CD8-positive, alpha-beta memory T cell (primary cell): ENCODE measurements around the gene CWC27. TPM values are rescaled to one million over a fixed set of nuclear protein-coding genes. Genes with fewer than 3 reads are reported as not detected.

ENCODE experiments used
- CTCF ChIA-PET: fragments of 350-600 bp; sonication (Branson Sonifier 250); formaldehyde crosslinking; loops from one replicate; lab custom pipeline; 2021; ENCODE audit warnings: antibody characterized with exemption; lab: Charles Lee
- POLR2A ChIA-PET: fragments of 350-600 bp; sonication (Branson Sonifier 250); formaldehyde crosslinking; loops from one replicate; lab custom pipeline; 2021; ENCODE audit warnings: antibody characterized with exemption; lab: Charles Lee
- DNase-seq, 5 donors: peaks; one replicate each; pipeline versions ENCODE4 v3.0.0 to v3.0.0-alpha.2; 2020 to 2022; ENCODE audit warnings: mixed read lengths in 1 of 5
- H3K27ac ChIP-seq: one replicate; pipeline ENCODE4 v1.7.0; 2013; ENCODE audit warnings: low read depth, mild to moderate bottlenecking, low read length, moderate library complexity
- H3K27me3 ChIP-seq: 2 replicates; pipeline ENCODE4 v1.7.0; 2013; ENCODE audit warnings: low read length, mild to moderate bottlenecking; ENCODE audit not compliant: insufficient read depth, poor library complexity, severe bottlenecking
- H3K36me3 ChIP-seq: 2 replicates; pipeline ENCODE4 v1.7.0; 2013; ENCODE audit warnings: mild to moderate bottlenecking, low read length, moderate library complexity; ENCODE audit not compliant: insufficient read depth
- H3K4me1 ChIP-seq: 2 replicates; pipeline ENCODE4 v1.7.0; 2013; ENCODE audit warnings: mild to moderate bottlenecking, low read length, moderate library complexity; ENCODE audit not compliant: insufficient read depth
- H3K4me3 ChIP-seq: 2 replicates; pipeline ENCODE4 v1.7.0; 2013; ENCODE audit warnings: mild to moderate bottlenecking, low read length
- H3K9me3 ChIP-seq: 2 replicates; pipeline ENCODE4 v1.7.0; 2013; ENCODE audit warnings: mild to moderate bottlenecking, low read length
- H3K27ac Mint-ChIP-seq, 8 donors: one replicate each; pipeline ENCODE4 v1.8.0; 2020 to 2021; ENCODE audit warnings: mixed read lengths in 8 of 8, mild to moderate bottlenecking in 6 of 8, inconsistent platforms in 3 of 8, moderate library complexity in 3 of 8
- H3K27me3 Mint-ChIP-seq, 2 donors: one replicate each; pipeline ENCODE4 v1.8.0; 2020 to 2021; ENCODE audit warnings: mixed read lengths in 2 of 2, mild to moderate bottlenecking in 1 of 2, moderate library complexity in 1 of 2
- H3K36me3 Mint-ChIP-seq, 3 donors: one replicate each; pipeline ENCODE4 v1.8.0; 2020 to 2021; ENCODE audit warnings: mixed read lengths in 3 of 3, inconsistent platforms in 1 of 3, mild to moderate bottlenecking in 1 of 3
- H3K4me1 Mint-ChIP-seq, 3 donors: one replicate each; pipeline ENCODE4 v1.8.0; 2020 to 2021; ENCODE audit warnings: mixed read lengths in 3 of 3, inconsistent platforms in 1 of 3, mild to moderate bottlenecking in 1 of 3
- H3K4me3 Mint-ChIP-seq, 7 donors: one replicate each; pipeline ENCODE4 v1.8.0; 2020 to 2021; ENCODE audit warnings: mixed read lengths in 7 of 7, mild to moderate bottlenecking in 6 of 7, moderate library complexity in 4 of 7, inconsistent platforms in 2 of 7
- H3K9me3 Mint-ChIP-seq, 5 donors: one replicate each; pipeline ENCODE4 v1.8.0; 2020 to 2022; ENCODE audit warnings: mixed read lengths in 5 of 5, mild to moderate bottlenecking in 3 of 5, moderate library complexity in 2 of 5, inconsistent platforms in 1 of 5
- polyA plus RNA-seq: library from polyadenylated mRNA; unstranded; fragments of 300-500 nt; fragmentation: Illumina TruSeq; gene quantifications from one replicate; pipeline ENCODE4 v1.2.3, GENCODE V29; 2021
- total RNA-seq, 2 experiments: library from RNA; stranded (reverse); gene quantifications; one replicate each; pipeline ENCODE4 v1.2.3, GENCODE V29; 2021

Gene CWC27
- total and polyA plus RNA-seq, 3 experiments from 2014 or later = 32.8 to 38.0 (median 36.3) TPM

- POLR2A ChIA-PET = no interaction called here
- H3K27ac Mint-ChIP-seq = no peak overlapping the region
- no peak overlapping the region for H3K4me3 Mint-ChIP-seq
- no peak overlapping the region for H3K27ac ChIP-seq
- H3K9me3 Mint-ChIP-seq = peaks cover 13 to 21% (median 16%) of the 10 kb centered on the region in 5 donors
- no peaks in the 10 kb centered on the region for H3K27me3 Mint-ChIP-seq
- H3K4me3 ChIP-seq = no peak overlapping the region
- CTCF ChIA-PET = no interaction called here
- H3K4me1 Mint-ChIP-seq = no peaks in the 10 kb centered on the region
- no peaks in the 10 kb centered on the region for H3K4me1 ChIP-seq
- no peaks in the 10 kb centered on the region for H3K27me3 ChIP-seq
- H3K9me3 ChIP-seq = peaks cover 18% of the 10 kb centered on the region
- DNase-seq = no peak
- H3K36me3 Mint-ChIP-seq = peaks cover 26 to 66% (median 57%) of the 10 kb centered on the region in 3 donors
- H3K36me3 ChIP-seq = peaks cover 5% of the 10 kb centered on the region
These were observed 72.2 kb downstream of the CWC27 start for GRCh38 chr5:64840958-64841357.

GRCh38 chr5:64853777-64854176 is 85.0 kb downstream of the CWC27 start:
- Mint-ChIP-seq H3K4me3 (no peak overlapping the region), H3K36me3 (peaks cover 10 to 12% (median 11%) of the 10 kb centered on the region in 3 donors), H3K27ac (no peak overlapping the region), H3K4me1 (no peaks in the 10 kb centered on the region), H3K9me3 (no peaks in the 10 kb centered on the region), H3K27me3 (no peaks in the 10 kb centered on the region)
- ChIA-PET POLR2A (no interaction called here), CTCF (no interaction called here)
- no peak for DNase-seq
- H3K4me1 ChIP-seq = no peaks in the 10 kb centered on the region
- no peaks in the 10 kb centered on the region for H3K9me3 ChIP-seq
- H3K27me3 ChIP-seq = no peaks in the 10 kb centered on the region
- no peak overlapping the region for H3K27ac ChIP-seq
- no peaks in the 10 kb centered on the region for H3K36me3 ChIP-seq
- no peak overlapping the region for H3K4me3 ChIP-seq

- no peaks in the 10 kb centered on the region for H3K27me3 Mint-ChIP-seq
- no peaks in the 10 kb centered on the region for H3K4me1 ChIP-seq
These were observed 86.1 kb downstream of the CWC27 start for GRCh38 chr5:64854855-64855254.

GRCh38 chr5:64859881-64860280 is 91.2 kb downstream of the CWC27 start:
- no peaks in the 10 kb centered on the region for H3K27me3 Mint-ChIP-seq
- no peak for DNase-seq
- H3K36me3 ChIP-seq = no peaks in the 10 kb centered on the region
- H3K27me3 ChIP-seq = no peaks in the 10 kb centered on the region
- H3K9me3 Mint-ChIP-seq = no peaks in the 10 kb centered on the region
- no peak overlapping the region for H3K27ac ChIP-seq
- H3K36me3 Mint-ChIP-seq = peaks cover 4 to 8% (median 8%) of the 10 kb centered on the region in 3 donors
- ChIA-PET CTCF (no interaction called here), POLR2A (no interaction called here)
- no peaks in the 10 kb centered on the region for H3K9me3 ChIP-seq
- no peak overlapping the region for H3K4me3 Mint-ChIP-seq
- no peak overlapping the region for H3K4me3 ChIP-seq
- H3K27ac Mint-ChIP-seq = no peak overlapping the region
- H3K4me1 Mint-ChIP-seq = no peaks in the 10 kb centered on the region
- H3K4me1 ChIP-seq = no peaks in the 10 kb centered on the region

More at GRCh38 chr5:64854855-64855254, 86.1 kb downstream of the CWC27 start:
- Mint-ChIP-seq H3K4me1 (no peaks in the 10 kb centered on the region), H3K9me3 (no peaks in the 10 kb centered on the region), H3K4me3 (no peak overlapping the region), H3K36me3 (peaks cover 8 to 12% (median 11%) of the 10 kb centered on the region in 3 donors), H3K27ac (no peak overlapping the region)
- no peaks in the 10 kb centered on the region for H3K36me3 ChIP-seq
- ChIA-PET CTCF (no interaction called here), POLR2A (no interaction called here)
- H3K4me3 ChIP-seq = no peak overlapping the region
- no peak overlapping the region for H3K27ac ChIP-seq
- no peaks in the 10 kb centered on the region for H3K9me3 ChIP-seq
- no peaks in the 10 kb centered on the region for H3K27me3 ChIP-seq
- no peak for DNase-seq

GRCh38 chr5:64861281-64861680 is 92.6 kb downstream of the CWC27 start:
- Mint-ChIP-seq H3K4me3 (no peak overlapping the region), H3K27ac (no peak overlapping the region), H3K9me3 (no peaks in the 10 kb centered on the region), H3K27me3 (no peaks in the 10 kb centered on the region), H3K36me3 (peaks cover 4 to 8% (median 7%) of the 10 kb centered on the region in 3 donors), H3K4me1 (no peaks in the 10 kb centered on the region)
- Histone ChIP-seq H3K36me3 (no peaks in the 10 kb centered on the region), H3K4me3 (no peak overlapping the region), H3K9me3 (no peaks in the 10 kb centered on the region), H3K4me1 (no peaks in the 10 kb centered on the region), H3K27ac (no peak overlapping the region), H3K27me3 (no peaks in the 10 kb centered on the region)
- no peak for DNase-seq
- ChIA-PET CTCF (no interaction called here), POLR2A (no interaction called here)

GRCh38 chr5:64864171-64864570 is 95.4 kb downstream of the CWC27 start:
- H3K4me1 Mint-ChIP-seq = no peaks in the 10 kb centered on the region
- no peaks in the 10 kb centered on the region for H3K9me3 Mint-ChIP-seq
- H3K4me3 Mint-ChIP-seq = no peak overlapping the region
- no peak overlapping the region for H3K27ac Mint-ChIP-seq
- no peak overlapping the region for H3K4me3 ChIP-seq
- no peak overlapping the region for H3K27ac ChIP-seq
- no peaks in the 10 kb centered on the region for H3K9me3 ChIP-seq
- H3K36me3 ChIP-seq = no peaks in the 10 kb centered on the region
- DNase-seq = no peak
- H3K4me1 ChIP-seq = no peaks in the 10 kb centered on the region
- no peaks in the 10 kb centered on the region for H3K27me3 ChIP-seq
- ChIA-PET CTCF (no interaction called here), POLR2A (no interaction called here)
- H3K36me3 Mint-ChIP-seq = peaks cover 0 to 5% (median 1%) of the 10 kb centered on the region in 3 donors
- H3K27me3 Mint-ChIP-seq = no peaks in the 10 kb centered on the region

GRCh38 chr5:64865662-64866061 is 96.9 kb downstream of the CWC27 start:
- H3K9me3 ChIP-seq = no peaks in the 10 kb centered on the region
- no peak overlapping the region for H3K27ac Mint-ChIP-seq
- H3K36me3 ChIP-seq = no peaks in the 10 kb centered on the region
- DNase-seq = no peak
- no peak overlapping the region for H3K27ac ChIP-seq
- H3K36me3 Mint-ChIP-seq = peaks cover 0 to 5% (median 1%) of the 10 kb centered on the region in 3 donors
- H3K9me3 Mint-ChIP-seq = no peaks in the 10 kb centered on the region
- no peaks in the 10 kb centered on the region for H3K27me3 Mint-ChIP-seq
- H3K4me1 Mint-ChIP-seq = no peaks in the 10 kb centered on the region
- POLR2A ChIA-PET = no interaction called here
- no peaks in the 10 kb centered on the region for H3K4me1 ChIP-seq
- H3K4me3 ChIP-seq = no peak overlapping the region
- no peaks in the 10 kb centered on the region for H3K27me3 ChIP-seq
- H3K4me3 Mint-ChIP-seq = no peak overlapping the region
- CTCF ChIA-PET = no interaction called here

GRCh38 chr5:64869419-64869818 is 100.7 kb downstream of the CWC27 start:
- Histone ChIP-seq H3K27me3 (no peaks in the 10 kb centered on the region), H3K27ac (no peak overlapping the region), H3K4me1 (no peaks in the 10 kb centered on the region), H3K9me3 (no peaks in the 10 kb centered on the region), H3K4me3 (no peak overlapping the region), H3K36me3 (no peaks in the 10 kb centered on the region)
- Mint-ChIP-seq H3K4me1 (no peaks in the 10 kb centered on the region), H3K36me3 (peaks cover 0 to 2% (median 1%) of the 10 kb centered on the region in 3 donors), H3K27me3 (no peaks in the 10 kb centered on the region), H3K9me3 (no peaks in the 10 kb centered on the region), H3K27ac (no peak overlapping the region), H3K4me3 (no peak overlapping the region)
- DNase-seq = no peak
- CTCF ChIA-PET = no interaction called here
- POLR2A ChIA-PET = no interaction called here

- CTCF ChIA-PET = no interaction called here
- peaks cover 0 to 4% (median 2%) of the 10 kb centered on the region in 3 donors for H3K36me3 Mint-ChIP-seq
- H3K4me3 Mint-ChIP-seq = no peak overlapping the region
These were observed 103.3 kb downstream of the CWC27 start for GRCh38 chr5:64872044-64872443.

More at GRCh38 chr5:64872044-64872443, 103.3 kb downstream of the CWC27 start:
- Histone ChIP-seq H3K27ac (no peak overlapping the region), H3K4me3 (no peak overlapping the region), H3K9me3 (no peaks in the 10 kb centered on the region), H3K4me1 (no peaks in the 10 kb centered on the region), H3K27me3 (no peaks in the 10 kb centered on the region), H3K36me3 (no peaks in the 10 kb centered on the region)
- no peaks in the 10 kb centered on the region for H3K4me1 Mint-ChIP-seq
- DNase-seq = no peak
- POLR2A ChIA-PET = no interaction called here
- H3K9me3 Mint-ChIP-seq = no peaks in the 10 kb centered on the region
- no peaks in the 10 kb centered on the region for H3K27me3 Mint-ChIP-seq
- H3K27ac Mint-ChIP-seq = no peak overlapping the region
